ENCODE data around the gene RUNX2. TPM values are rescaled to one million over a fixed set of nuclear protein-coding genes. Genes with fewer than 3 reads are reported as not detected.

Gene RUNX2
- total and polyA plus RNA-seq, 2 of the 8 experiments (the other 6 are each of a cell fraction or from before 2014, with no cell fraction given) = 0.26 to 1.2 TPM

DNA sequence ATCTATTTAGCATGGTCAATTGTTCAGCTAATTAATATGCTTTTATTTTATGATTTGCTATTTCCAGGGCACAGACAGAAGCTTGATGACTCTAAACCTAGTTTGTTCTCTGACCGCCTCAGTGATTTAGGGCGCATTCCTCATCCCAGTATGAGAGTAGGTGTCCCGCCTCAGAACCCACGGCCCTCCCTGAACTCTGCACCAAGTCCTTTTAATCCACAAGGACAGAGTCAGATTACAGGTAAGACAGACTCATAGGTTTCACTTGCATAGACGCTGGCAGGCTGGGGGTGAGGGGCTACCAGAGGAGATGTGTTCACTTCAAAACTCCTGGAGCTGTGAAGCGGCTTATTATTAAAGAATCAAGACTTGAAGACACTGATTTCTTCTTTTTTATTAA is 163.7 kb downstream of the RUNX2 start:
- FAIRE-seq = no peak
- CTCF ChIA-PET (ENCODE audit: partially characterized antibody) = interaction anchor here (1.1 to 6.4 kb wide), 2 partner anchors 10 to 141 kb away, joined by 3 to 38 read pairs; no protein-coding TSS in a partner anchor
- no peaks in the 10 kb centered on the region for H3K9me3 ChIP-seq (ENCODE audit: insufficient read depth in 2 of 2, low read depth in 1 of 2, low read length in 1 of 2)

More for the DNA sequence above, 163.7 kb downstream of the RUNX2 start:
- Histone ChIP-seq H2BK15ac (ENCODE audit: low read length) (no peak overlapping the region), H3K79me2 (ENCODE audit: control insufficient read depth in 1 of 2, insufficient read depth in 2 of 2, low read length in 2 of 2) (no peaks in the 10 kb centered on the region), H2AFZ (ENCODE audit: low read length) (no peak overlapping the region), H3K27me3 (replicated peaks in 1 of 4; ENCODE audit: control insufficient read depth in 3 of 4, extremely low read depth in 1 of 4, insufficient read depth in 3 of 4, low read length in 3 of 4) (no peaks in the 10 kb centered on the region), H3K4me3 (ENCODE audit: extremely low read depth in 1 of 4, insufficient read depth in 2 of 4, low read depth in 3 of 4, low read length in 4 of 4) (no peak overlapping the region), H2BK20ac (ENCODE audit: low read length) (no peak overlapping the region), H3K9ac (replicated peaks in 1 of 4; ENCODE audit: extremely low read depth in 1 of 4, low read depth in 3 of 4, low read length in 3 of 4) (no peak overlapping the region), H4K91ac (replicated peaks; ENCODE audit: insufficient read length, low read length) (no peak overlapping the region), H3K18ac (ENCODE audit: extremely low read depth, low read length) (no peak overlapping the region), H3K23me2 (ENCODE audit: low read depth, low read length) (no peaks in the 10 kb centered on the region), H3K79me1 (ENCODE audit: low read depth, low read length) (no peaks in the 10 kb centered on the region), H3K14ac (ENCODE audit: insufficient read length) (no peak overlapping the region), H4K5ac (ENCODE audit: insufficient read length, low read depth, low read length) (no peak overlapping the region), H3K56ac (replicated peaks; ENCODE audit: insufficient read length, low read depth, low read length) (no peak overlapping the region), H2BK120ac (replicated peaks; ENCODE audit: low read depth, low read length) (no peak overlapping the region), H3K4me2 (ENCODE audit: insufficient read depth in 1 of 2, low read depth in 2 of 2, low read length in 2 of 2) (no peak overlapping the region), H3K27ac (ENCODE audit: low read depth, low read length) (no peak overlapping the region), H2BK12ac (ENCODE audit: low read depth, low read length) (no peak overlapping the region), H2AK5ac (ENCODE audit: low read depth, low read length) (no peak overlapping the region), H3K4ac (replicated peaks; ENCODE audit: insufficient read length, low read depth, low read length) (no peak overlapping the region), H4K20me1 (replicated peaks in 1 of 2; ENCODE audit: control insufficient read depth in 1 of 2, insufficient read depth in 2 of 2, low read length in 2 of 2) (no peaks in the 10 kb centered on the region), H3K23ac (ENCODE audit: insufficient read length) (no peak overlapping the region), H3K4me1 (replicated peaks in 1 of 4; ENCODE audit: control insufficient read depth in 3 of 4, insufficient read depth in 4 of 4, low read length in 3 of 4) (peaks cover 0 to 3% (median 0%) of the 10 kb centered on the region in 4 experiments; a peak in 1 of 7 replicates), H4K8ac (ENCODE audit: extremely low read depth, insufficient read depth, low read length) (no peak overlapping the region), H3K36me3 (ENCODE audit: control insufficient read depth in 2 of 4, insufficient read depth in 4 of 4, low read length in 3 of 4) (no peaks in the 10 kb centered on the region), H2BK5ac (ENCODE audit: low read depth, low read length) (no peak overlapping the region)
- no peak for TF ChIP-seq KDM1A (IDR thresholded peaks at IDR 0.05; ENCODE audit: borderline replicate concordance, low read length)
- TF ChIP-seq BACH1 (IDR thresholded peaks at IDR 0.05; ENCODE audit: low read length) = no peak
- TF ChIP-seq CEBPB (IDR thresholded peaks at IDR 0.05; ENCODE audit: low read depth, low read length) = no peak
- no peak for TF ChIP-seq SIX5 (IDR thresholded peaks at IDR 0.05; ENCODE audit: low read depth, low read length)
- TF ChIP-seq CREB1 (IDR thresholded peaks at IDR 0.05) = no peak
- TF ChIP-seq JUND (IDR thresholded peaks at IDR 0.05; ENCODE audit: low read length) = no peak
- no peak for TF ChIP-seq BRCA1 (IDR thresholded peaks at IDR 0.05; ENCODE audit: low read depth, low read length)
- TF ChIP-seq CBX5 (IDR thresholded peaks at IDR 0.05; ENCODE audit: low read depth, low read length) = no peak
- TF ChIP-seq KDM5A (IDR thresholded peaks at IDR 0.05; ENCODE audit: low read length) = no peak
- TF ChIP-seq TAF7 (optimal IDR thresholded peaks at IDR 0.05; ENCODE audit: borderline replicate concordance, low read depth, low read length) = no peak
- no peak for TF ChIP-seq CHD1 (IDR thresholded peaks at IDR 0.05; ENCODE audit: low read depth, low read length)
- TF ChIP-seq RXRA (IDR thresholded peaks at IDR 0.05; ENCODE audit: insufficient read depth, low read depth, low read length) = no peak
- DNase-seq (ENCODE audit: low read depth in 1 of 2, low spot score in 2 of 2) = no peak
- POLR2A ChIA-PET (ENCODE audit: partially characterized antibody) = no interaction called here
- 81% methylated on average over 6 of the region's 6 CpGs; no CpG with 5 or more reads in 1 of the 2 experiments for WGBS, 2 experiments (ENCODE audit: extremely low coverage in 1 of 2, insufficient coverage in 1 of 2, insufficient read length in 1 of 2, insufficient replicate concordance in 2 of 2, low coverage in 1 of 2, low lambda C conversion rate in 2 of 2, missing lambda C conversion rate in 1 of 2)

All from H1 (cell line).